Measurements from ENCODE around the gene RAB26.

RAB26 gene

GRCh38 chr16:2159175-2159838 lies 10.9 kb downstream of the RAB26 start:
- no peak for DNase-seq (ENCODE audit: low read depth in 2 of 2, low spot score in 1 of 2)

GRCh38 chr16:2160915-2161551 lies 12.6 kb downstream of the RAB26 start:
- no peak for DNase-seq (ENCODE audit: low read depth in 2 of 2, low spot score in 1 of 2)

GRCh38 chr16:2161911-2162310 lies 13.5 kb downstream of the RAB26 start:
- DNase-seq (ENCODE audit: low read depth in 2 of 2, low spot score in 1 of 2), result no peak

GRCh38 chr16:2162676-2163118 lies 14.3 kb downstream of the RAB26 start:
- DNase-seq (ENCODE audit: low read depth in 2 of 2, low spot score in 1 of 2), result no peak

GRCh38 chr16:2163211-2163881 lies 14.9 kb downstream of the RAB26 start:
- DNase-seq (ENCODE audit: low read depth in 2 of 2, low spot score in 1 of 2), result no peak

GRCh38 chr16:2165861-2166260 lies 17.4 kb downstream of the RAB26 start:
- DNase-seq (ENCODE audit: low read depth in 2 of 2, low spot score in 1 of 2), result no peak

GRCh38 chr16:2166263-2167067 lies 18.0 kb downstream of the RAB26 start:
- DNase-seq (ENCODE audit: low read depth in 2 of 2, low spot score in 1 of 2), result no peak

GRCh38 chr16:2167068-2167638 lies 18.7 kb downstream of the RAB26 start:
- no peak for DNase-seq (ENCODE audit: low read depth in 2 of 2, low spot score in 1 of 2)

- no peak for DNase-seq (ENCODE audit: low read depth in 2 of 2, low spot score in 1 of 2)
These were observed 21.7 kb downstream of the RAB26 start for GRCh38 chr16:2170080-2170479.

- DNase-seq (ENCODE audit: low read depth in 2 of 2, low spot score in 1 of 2), result no peak
These were observed 22.4 kb downstream of the RAB26 start for GRCh38 chr16:2170587-2171435.

GRCh38 chr16:2171601-2172178 lies 23.3 kb downstream of the RAB26 start:
- DNase-seq (ENCODE audit: low read depth in 2 of 2, low spot score in 1 of 2), result no peak

GRCh38 chr16:2172688-2173335 lies 24.4 kb downstream of the RAB26 start:
- no peak for DNase-seq (ENCODE audit: low read depth in 2 of 2, low spot score in 1 of 2)

- no peak for DNase-seq (ENCODE audit: low read depth in 2 of 2, low spot score in 1 of 2)
These were observed 24.9 kb downstream of the RAB26 start for GRCh38 chr16:2173366-2173765.

- DNase-seq (ENCODE audit: low read depth in 2 of 2, low spot score in 1 of 2), result no peak
These were observed 25.5 kb downstream of the RAB26 start for GRCh38 chr16:2173916-2174315.

GRCh38 chr16:2174396-2175131 lies 26.1 kb downstream of the RAB26 start:
- DNase-seq (ENCODE audit: low read depth in 2 of 2, low spot score in 1 of 2), result no peak

GRCh38 chr16:2175454-2175853 lies 27.0 kb downstream of the RAB26 start:
- DNase-seq (ENCODE audit: low read depth in 2 of 2, low spot score in 1 of 2), result no peak

- DNase-seq (ENCODE audit: low read depth in 2 of 2, low spot score in 1 of 2), result no peak
These were observed 27.6 kb downstream of the RAB26 start for GRCh38 chr16:2176047-2176446.

GRCh38 chr16:2177101-2177500 lies 28.7 kb downstream of the RAB26 start:
- no peak for DNase-seq (ENCODE audit: low read depth in 2 of 2, low spot score in 1 of 2)

GRCh38 chr16:2177561-2177960 lies 29.1 kb downstream of the RAB26 start:
- DNase-seq (ENCODE audit: low read depth in 2 of 2, low spot score in 1 of 2), result no peak
